SK-N-SH (cell line): ENCODE measurements around the gene DGCR6L. TPM values are rescaled to one million over a fixed set of nuclear protein-coding genes. Genes with fewer than 3 reads are reported as not detected.

ENCODE experiments used
- CTCF ChIA-PET: fragments of 300-600, 350-600 bp; formaldehyde crosslinking; extraction: SDS; loops from one replicate; lab custom pipeline; 2021; lab: Yijun Ruan, JAX
- POLR2A ChIA-PET: fragments of 350-600 bp; sonication (Branson Sonifier 250); formaldehyde crosslinking; extraction: SDS; loops from one replicate; lab custom pipeline; 2020; ENCODE audit warnings: antibody characterized with exemption, inconsistent platforms; lab: Yijun Ruan, JAX
- DNase-seq: peaks from one replicate; pipeline ENCODE4 v3.0.0; 2012
- H2AFZ ChIP-seq: fragments of 200-600 bp; sonication (generic); 2 replicates; pipeline ENCODE4 v1.8.1; 2016; ENCODE audit warnings: antibody characterized with exemption, mild to moderate bottlenecking, low read depth
- H3F3A ChIP-seq: fragments of 200-600 bp; sonication (generic); replicated peaks from 2 replicates; pipeline ENCODE3; 2016; ENCODE audit warnings: antibody characterized with exemption, mild to moderate bottlenecking; ENCODE audit not compliant: insufficient read depth
- H3K27ac ChIP-seq, 2 experiments: fragments of 200-500 bp in 1 of 2; fragments of 200-600 bp in 1 of 2; sonication (Bioruptor generic) in 1 of 2; sonication (generic), shearing (Covaris generic) in 1 of 2; 2 replicates each; pipeline versions ENCODE4 v1.5.1 to v1.6.1; 2014 to 2016; ENCODE audit warnings: low read depth in 2 of 2, inconsistent platforms in 1 of 2, low read length in 1 of 2, mild to moderate bottlenecking in 1 of 2, mixed read lengths in 1 of 2
- H3K27me3 ChIP-seq: fragments of 200-600 bp; sonication (generic), shearing (Covaris generic); 2 replicates; pipeline ENCODE4 v1.6.1; 2016; ENCODE audit warnings: mixed run types; ENCODE audit not compliant: insufficient read depth
- H3K36me3 ChIP-seq, 2 experiments: fragments of 200-500 bp in 1 of 2; fragments of 200-600 bp in 1 of 2; sonication (Bioruptor generic) in 1 of 2; sonication (generic) in 1 of 2; replicated peaks in 1 of 2; 2 replicates each; pipeline versions ENCODE3 to v1.5.1; 2014 to 2016; ENCODE audit warnings: low read length in 1 of 2, mild to moderate bottlenecking in 1 of 2; ENCODE audit not compliant: insufficient read depth in 2 of 2, control insufficient read depth in 1 of 2
- H3K4me1 ChIP-seq, 2 experiments: fragments of 200-500 bp in 1 of 2; fragments of 200-600 bp in 1 of 2; sonication (Bioruptor generic) in 1 of 2; sonication (generic), shearing (Covaris generic) in 1 of 2; 2 replicates each; pipeline versions ENCODE4 v1.5.1 to v1.6.1; 2014 to 2016; ENCODE audit warnings: low read depth in 1 of 2, low read length in 1 of 2, mixed run types in 1 of 2; ENCODE audit not compliant: insufficient read depth in 2 of 2, control insufficient read depth in 1 of 2
- H3K4me2 ChIP-seq: fragments of 200-600 bp; sonication (generic), shearing (Covaris generic); 2 replicates; pipeline ENCODE4 v1.6.1; 2017; ENCODE audit warnings: mixed run types
- H3K4me3 ChIP-seq, 2 experiments: fragments of 200-500 bp in 1 of 2; fragments of 200-600 bp in 1 of 2; sonication (Bioruptor generic) in 1 of 2; sonication (generic), shearing (Covaris generic) in 1 of 2; 2 replicates each; pipeline versions ENCODE4 v1.5.1 to v1.8.1; 2014 to 2016; ENCODE audit warnings: low read depth in 2 of 2, inconsistent platforms in 1 of 2, low read length in 1 of 2, mild to moderate bottlenecking in 1 of 2, mixed read lengths in 1 of 2, moderate library complexity in 1 of 2
- H3K79me2 ChIP-seq: fragments of 200-600 bp; sonication (generic); 2 replicates; pipeline ENCODE4 v1.8.1; 2017; ENCODE audit warnings: mild to moderate bottlenecking; ENCODE audit not compliant: insufficient read depth
- H3K9ac ChIP-seq: fragments of 200-600 bp; sonication (generic); 2 replicates; pipeline ENCODE4 v1.6.1; 2017; ENCODE audit warnings: mixed run types
- H3K9me2 ChIP-seq: fragments of 200-600 bp; sonication (generic); 2 replicates; pipeline ENCODE4 v1.6.1; 2017; ENCODE audit warnings: mixed run types
- H3K9me3 ChIP-seq: fragments of 200-600 bp; sonication (generic); 2 replicates; pipeline ENCODE4 v1.6.1; 2017; ENCODE audit warnings: mixed run types, mild to moderate bottlenecking, moderate library complexity
- H4K20me1 ChIP-seq: fragments of 200-600 bp; sonication (generic); 2 replicates; pipeline ENCODE4 v1.6.1; 2017; ENCODE audit warnings: mild to moderate bottlenecking, mixed run types; ENCODE audit not compliant: insufficient read depth
- CHD2 ChIP-seq: fragments of 150-350 bp; IDR thresholded peaks from 2 replicates; pipeline ENCODE4 v1.6.1; 2018; ENCODE audit warnings: low read length; ENCODE audit not compliant: partially characterized antibody
- ELF1 ChIP-seq: IDR thresholded peaks from 2 replicates; pipeline ENCODE4 v1.4.0; 2012
- FOSL2 ChIP-seq: IDR thresholded peaks from 2 replicates; pipeline ENCODE4 v1.4.0; 2012; ENCODE audit warnings: low read depth, mild to moderate bottlenecking, moderate library complexity, borderline replicate concordance
- FOXM1 ChIP-seq: IDR thresholded peaks from 2 replicates; pipeline ENCODE4 v1.4.0; 2012; ENCODE audit warnings: low read depth, mild to moderate bottlenecking
- GABPA ChIP-seq: IDR thresholded peaks from 2 replicates; pipeline ENCODE4 v1.4.0; 2012; ENCODE audit warnings: low read depth, mild to moderate bottlenecking
- GATA2 ChIP-seq: sonication (generic); formaldehyde crosslinking; IDR thresholded peaks from 2 replicates; pipeline ENCODE4 v1.5.0; 2020; ENCODE audit warnings: mild to moderate bottlenecking, missing genetic modification reagents
- IRF3 ChIP-seq: fragments of 150-350 bp; IDR thresholded peaks from 2 replicates; pipeline ENCODE4 v1.6.1; 2016; ENCODE audit warnings: mild to moderate bottlenecking, low read depth, low read length
- JUND ChIP-seq: IDR thresholded peaks from 2 replicates; pipeline ENCODE4 v1.4.0; 2012
- MEF2A ChIP-seq: IDR thresholded peaks from 2 replicates; pipeline ENCODE4 v1.4.0; 2012; ENCODE audit warnings: low read depth, borderline replicate concordance
- MXI1 ChIP-seq: IDR thresholded peaks from 2 replicates; pipeline ENCODE4 v1.6.1; 2012; ENCODE audit warnings: mild to moderate bottlenecking, low read depth, low read length, improper control_type of control experiment
- NRF1 ChIP-seq: IDR thresholded peaks from 2 replicates; pipeline ENCODE4 v1.6.1; 2012; ENCODE audit warnings: low read depth, mild to moderate bottlenecking, low read length
- PBX3 ChIP-seq: IDR thresholded peaks from 2 replicates; pipeline ENCODE4; 2012
- POLR2AphosphoS5 ChIP-seq: IDR thresholded peaks from 2 replicates; pipeline ENCODE4 v1.6.1; 2012; ENCODE audit warnings: low read depth, low read length
- RAD21 ChIP-seq: IDR thresholded peaks from 2 replicates; pipeline ENCODE4 v1.6.1; 2012; ENCODE audit warnings: mild to moderate bottlenecking, low read length
- RCOR1 ChIP-seq: fragments of 150-350 bp; IDR thresholded peaks from 2 replicates; pipeline ENCODE4 v1.6.1; 2017; ENCODE audit warnings: antibody characterized with exemption, low read length
- RFX5 ChIP-seq: IDR thresholded peaks from 2 replicates; pipeline ENCODE4 v1.6.1; 2012; ENCODE audit warnings: mild to moderate bottlenecking, improper control_type of control experiment, low read length
- SIN3A ChIP-seq: IDR thresholded peaks from 2 replicates; pipeline ENCODE4 v1.6.1; 2012; ENCODE audit warnings: low read depth, mild to moderate bottlenecking, low read length, moderate library complexity, borderline replicate concordance
- SMC3 ChIP-seq: IDR thresholded peaks from 2 replicates; pipeline ENCODE4 v1.6.1; 2012; ENCODE audit warnings: low read depth, low read length, improper control_type of control experiment
- TAF1 ChIP-seq: IDR thresholded peaks from 2 replicates; pipeline ENCODE4 v1.6.1; 2012; ENCODE audit warnings: low read depth, mild to moderate bottlenecking, low read length, moderate library complexity, borderline replicate concordance
- TCF12 ChIP-seq: IDR thresholded peaks from 2 replicates; pipeline ENCODE4 v1.4.0; 2012
- TEAD4 ChIP-seq: IDR thresholded peaks from 2 replicates; pipeline ENCODE4 v1.4.0; 2012; ENCODE audit warnings: mild to moderate bottlenecking, borderline replicate concordance; ENCODE audit not compliant: insufficient read depth
- USF1 ChIP-seq: IDR thresholded peaks from 2 replicates; pipeline ENCODE4 v1.4.0; 2012; ENCODE audit warnings: low read depth, borderline replicate concordance
- USF2 ChIP-seq: fragments of 150-350 bp; IDR thresholded peaks from 2 replicates; pipeline ENCODE4 v1.6.1; 2017; ENCODE audit warnings: antibody characterized with exemption, low read length, low read depth, borderline replicate concordance
- YY1 ChIP-seq: IDR thresholded peaks from 2 replicates; pipeline ENCODE4 v1.4.0; 2012; ENCODE audit warnings: low read depth, mild to moderate bottlenecking
- ZBTB33 ChIP-seq: IDR thresholded peaks from 2 replicates; pipeline ENCODE4 v1.4.0; 2012; ENCODE audit warnings: low read depth, borderline replicate concordance
- WGBS: methylation state at CpG from one replicate; pipeline ENCODE4 v1.1.6; 2017; ENCODE audit warnings: low lambda C conversion rate; 5-methylcytosine and 5-hydroxymethylcytosine counted together
- polyA plus RNA-seq, 3 experiments: library from polyadenylated mRNA; depleted of rRNA; stranded (reverse); fragments of >200 nt; gene quantifications; 2 replicates each; pipeline ENCODE4 v1.2.3, GENCODE V29; 2012

DGCR6L gene
- polyA plus RNA-seq (2012; rRNA removed), result 53.9 and 59.8 TPM in 2 replicates
- polyA plus RNA-seq (2012; cell fraction: cytosol; rRNA removed), result 39.4 and 52.7 TPM in 2 replicates
- 27.3 and 45.0 TPM in 2 replicates for polyA plus RNA-seq (2012; cell fraction: nucleus; rRNA removed)

- Histone ChIP-seq H3K4me3 (peak within 1 kb of the TSS; percentile 89 to 94), H3K9me2 (no peaks in the 10 kb centered on the region), H3K27me3 (no peaks in the 10 kb centered on the region), H3K9ac (peak within 1 kb of the TSS; percentile 95), H3K36me3 (no peaks in the 10 kb centered on the region), H3F3A (peaks cover 4% of the 10 kb centered on the region), H3K9me3 (no peaks in the 10 kb centered on the region), H3K27ac (peak within 1 kb of the TSS; percentile 70 to 88), H3K4me2 (peak within 1 kb of the TSS; percentile 96), H2AFZ (peak within 1 kb of the TSS; percentile 88), H4K20me1 (peaks cover 6% of the 10 kb centered on the region; the same call in 1 of the 2 replicates), H3K4me1 (peaks cover 15 to 22% of the 10 kb centered on the region in 2 experiments; a peak in 3 of 4 replicates), H3K79me2 (peaks cover 38% of the 10 kb centered on the region)
- peak; percentile 98 for DNase-seq
- no CpG with 5 or more reads among the region's 98 CpGs for WGBS
- CTCF ChIA-PET, result interaction anchor here (0.6 to 2.3 kb wide), 6 partner anchors 21 to 377 kb away, joined by 3 to 10 read pairs (median 3); no protein-coding TSS in a partner anchor
- POLR2A ChIA-PET, result interaction anchor here (0.7 to 1.9 kb wide), 2 partner anchors 74 to 136 kb away, joined by 3 to 10 read pairs; partner anchors contain the start of gene ZNF74
- TF ChIP-seq RFX5, result no peak
- TF ChIP-seq JUND, result no peak
- no peak for TF ChIP-seq RCOR1
- no peak for TF ChIP-seq GABPA
- no peak for TF ChIP-seq CHD2
- TF ChIP-seq IRF3, result no peak
- peak; percentile 73; the same call in 1 of the 2 replicates for TF ChIP-seq TAF1
- no peak for TF ChIP-seq NRF1
- TF ChIP-seq SMC3, result no peak
- 0 out of 2 replicates have a peak, but pooled peaks have one; percentile 32 for TF ChIP-seq TEAD4
- TF ChIP-seq GATA2 (CRISPR knock-in tag), result no peak
- TF ChIP-seq USF2, result no peak
- TF ChIP-seq ZBTB33, result no peak
- TF ChIP-seq PBX3, result no peak
- peak; percentile 76; the same call in 1 of the 2 replicates for TF ChIP-seq MXI1
- TF ChIP-seq POLR2AphosphoS5, result peak; percentile 80
- no peak; the same call in 1 of the 2 replicates for TF ChIP-seq TCF12
- TF ChIP-seq MEF2A, result no peak
- no peak for TF ChIP-seq ELF1
- no peak for TF ChIP-seq RAD21
- no peak for TF ChIP-seq YY1
- TF ChIP-seq FOSL2, result no peak
- TF ChIP-seq SIN3A, result peak; percentile 51; the same call in 1 of the 2 replicates
- no peak for TF ChIP-seq FOXM1
- no peak for TF ChIP-seq USF1
These were observed at the start of gene DGCR6L for GRCh38 chr22:20319745-20320658. Gene DGCR6L, minus strand, starts transcription at chr22:20320060. Its CDS starts 72 bp downstream, at chr22:20319988.
